Stimulated activated CD8-positive, alpha-beta memory T cell treated with anti-CD3 and anti-CD28 coated beads, Interleukin-15, amount 100 ng/mL, for 48 hours (primary cell): ENCODE results near the gene CT55.
"Not testable (repeated sequence)": the region's sequence is repeated elsewhere in the genome, so short reads cannot be mapped to it uniquely, and the experiment has no call there.

Source experiments
- DNase-seq, 2 donors: peaks; one replicate each; pipeline ENCODE4 v3.0.0-alpha.2; 2020; ENCODE audit warnings: low read depth in 2 of 2

CT55 gene, protein sequence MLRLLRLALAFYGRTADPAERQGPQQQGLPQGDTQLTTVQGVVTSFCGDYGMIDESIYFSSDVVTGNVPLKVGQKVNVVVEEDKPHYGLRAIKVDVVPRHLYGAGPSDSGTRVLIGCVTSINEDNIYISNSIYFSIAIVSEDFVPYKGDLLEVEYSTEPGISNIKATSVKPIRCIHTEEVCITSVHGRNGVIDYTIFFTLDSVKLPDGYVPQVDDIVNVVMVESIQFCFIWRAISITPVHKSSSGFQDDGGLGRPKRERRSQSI

DNA sequence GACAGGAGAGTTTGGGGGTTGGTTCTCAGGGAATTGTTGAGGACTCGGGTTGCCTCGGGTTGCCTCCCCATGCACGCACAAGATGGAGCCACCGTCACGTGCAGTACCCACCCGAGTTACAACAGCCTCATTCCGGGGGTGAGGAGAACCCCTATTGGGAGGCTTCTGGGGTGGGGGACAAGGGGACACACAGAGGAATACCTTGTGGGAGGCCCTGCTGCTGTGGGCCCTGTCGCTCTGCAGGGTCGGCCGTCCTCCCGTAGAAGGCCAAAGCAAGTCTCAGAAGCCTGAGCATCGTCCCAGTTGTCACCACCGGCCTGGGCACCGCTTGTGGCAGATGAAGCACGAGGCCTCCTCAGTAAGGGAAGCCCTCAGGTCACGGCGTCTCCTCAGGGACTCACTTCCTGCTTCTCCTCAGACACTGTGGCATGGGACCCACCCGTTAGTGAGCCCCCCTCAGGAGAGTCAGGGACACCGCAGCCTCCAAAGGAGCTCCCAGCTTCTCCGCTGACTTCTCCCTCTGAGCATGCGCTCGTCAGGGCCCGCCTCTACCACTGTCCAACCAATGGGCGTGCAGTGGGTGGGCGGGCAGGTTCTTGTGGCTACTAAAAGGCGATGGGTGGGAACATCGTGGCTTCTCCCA lies at the start of gene CT55:
Gene CT55, minus strand, starts transcription at position 522 of the 643 bp plus-strand sequence. Its CDS starts 227 bp downstream, at position 295.
- no peak for DNase-seq

DNA sequence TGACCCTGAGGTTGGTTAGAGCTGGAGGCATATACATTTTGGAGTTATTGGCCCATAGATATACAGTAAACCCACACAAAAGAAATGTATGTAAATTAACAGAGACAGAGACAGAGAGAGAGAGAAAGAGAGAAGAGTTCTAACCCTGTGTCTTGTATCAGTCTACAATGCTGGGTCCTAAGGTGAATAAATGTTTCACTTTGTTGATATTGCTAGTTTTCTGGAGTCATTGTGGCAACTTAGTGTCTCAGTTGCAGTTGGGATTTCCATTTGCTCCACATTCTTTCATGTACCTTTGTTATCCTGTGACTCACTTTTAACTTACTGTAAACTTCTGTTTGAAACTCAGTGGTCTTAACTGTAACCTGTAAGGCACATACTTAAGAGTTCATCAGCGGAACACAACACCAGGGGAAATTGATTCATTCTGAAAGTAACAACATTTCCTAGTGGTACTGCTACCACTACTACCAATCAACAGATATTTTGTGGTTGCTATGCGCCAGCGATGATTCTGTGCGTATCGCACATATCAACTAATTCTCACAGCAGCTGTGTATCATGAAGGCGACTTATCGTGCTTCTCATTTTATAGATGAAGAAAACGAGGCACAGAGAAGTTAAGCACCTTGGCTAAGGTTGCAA lies 42.1 kb upstream of the CT55 start:
- peak; percentile 16 to 20 for DNase-seq

- DNase-seq, result peak in 1 of 2 donors; percentile 4
These were observed 35.2 kb upstream of the CT55 start for GRCh38 chrX:135206427-135206826.

DNA sequence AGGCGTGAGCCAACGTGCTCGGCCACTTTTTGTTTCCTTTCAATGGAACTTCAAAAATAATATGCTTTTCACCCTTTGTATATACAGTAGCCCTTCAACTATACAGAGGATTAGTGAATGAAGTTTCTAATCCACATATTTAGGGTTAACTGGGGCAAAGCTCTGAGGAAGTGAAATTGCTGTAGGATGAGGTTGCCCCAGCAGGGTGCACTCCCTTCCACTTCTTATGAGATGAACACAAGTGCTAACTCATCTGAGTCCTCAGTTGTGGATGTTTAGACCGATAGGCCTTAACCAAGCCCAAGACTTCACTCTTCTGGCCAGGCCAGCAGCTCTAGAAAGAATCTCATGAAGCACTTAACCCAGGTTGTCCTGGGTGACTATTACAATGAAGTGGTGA lies 29.1 kb upstream of the CT55 start:
- no peak for DNase-seq

- DNase-seq, result no peak
These were observed 23.5 kb upstream of the CT55 start for GRCh38 chrX:135194684-135195083.

DNA sequence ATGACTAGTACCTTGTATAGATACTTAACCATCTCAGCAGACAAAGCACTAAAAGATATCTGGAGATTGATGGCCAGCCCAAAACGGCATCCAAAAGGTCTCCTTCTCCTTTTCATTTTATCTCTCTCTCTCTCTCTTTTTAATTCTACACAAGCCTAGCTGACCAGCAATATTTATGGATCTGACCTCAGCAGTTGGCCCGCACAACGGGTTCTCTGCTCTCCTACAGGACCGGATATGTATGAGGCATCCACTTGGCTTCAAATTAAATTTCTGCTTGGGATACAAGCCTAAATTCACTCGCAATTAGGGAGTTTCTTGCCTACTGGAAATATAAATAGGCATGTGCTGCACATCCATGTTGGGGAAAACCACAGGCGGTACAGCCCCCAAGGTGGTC lies 22.5 kb upstream of the CT55 start:
- DNase-seq, result no peak

- no peak for DNase-seq
These were observed 20.6 kb upstream of the CT55 start for GRCh38 chrX:135191838-135192237.

DNA sequence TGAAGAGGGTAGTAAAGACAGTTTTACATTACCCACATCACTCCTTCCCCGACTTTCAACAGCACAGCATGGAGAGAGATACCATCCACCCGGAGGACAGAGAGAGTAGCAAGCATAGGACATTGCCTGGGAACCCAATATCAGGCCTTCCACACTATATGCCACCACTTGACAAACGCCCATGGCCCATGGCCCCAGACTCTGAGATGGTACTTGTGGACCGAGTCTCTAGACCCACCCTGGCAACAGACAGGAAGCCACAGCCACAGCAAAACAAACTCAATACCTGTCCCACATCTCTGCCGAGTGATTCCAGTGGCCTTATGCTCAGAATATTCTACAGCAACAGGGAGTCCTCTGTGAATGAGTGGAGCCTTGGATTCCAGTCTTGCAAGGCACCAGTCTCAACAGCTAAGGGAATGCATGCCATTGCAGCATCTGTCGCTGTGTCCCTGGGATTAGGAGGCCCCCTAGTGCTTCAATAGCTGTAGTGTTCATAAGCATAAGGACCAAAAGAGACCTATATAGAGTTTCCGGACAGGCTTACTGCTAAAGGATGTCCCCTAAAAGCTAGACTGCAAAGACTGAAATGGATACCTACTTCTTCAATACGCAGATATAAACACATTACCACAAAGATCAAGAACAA lies 14.7 kb upstream of the CT55 start:
- peak in 1 of 2 donors; percentile 6 for DNase-seq

DNA sequence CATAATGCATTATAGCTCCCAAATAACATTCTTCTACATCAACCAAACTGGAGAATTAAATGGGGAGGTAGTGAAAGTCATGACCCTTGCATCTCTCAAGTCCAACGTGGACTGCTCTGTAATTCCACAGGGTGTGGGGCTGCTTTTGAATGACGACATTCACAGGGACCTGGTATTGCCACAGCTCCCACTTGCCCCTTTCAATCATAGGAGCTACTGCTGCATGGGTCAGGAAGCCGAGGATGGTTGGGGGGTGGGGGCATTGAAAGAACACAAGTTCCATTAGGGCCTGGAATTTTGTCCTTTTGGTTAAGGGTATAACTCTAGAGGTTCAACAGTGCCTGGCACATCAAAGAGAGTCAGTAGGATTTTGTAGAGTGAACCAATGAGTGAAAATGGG lies 7.4 kb upstream of the CT55 start:
- DNase-seq, result no peak

- DNase-seq, result no peak
These were observed 730 bp downstream of the CT55 start for GRCh38 chrX:135170468-135170867.

DNA sequence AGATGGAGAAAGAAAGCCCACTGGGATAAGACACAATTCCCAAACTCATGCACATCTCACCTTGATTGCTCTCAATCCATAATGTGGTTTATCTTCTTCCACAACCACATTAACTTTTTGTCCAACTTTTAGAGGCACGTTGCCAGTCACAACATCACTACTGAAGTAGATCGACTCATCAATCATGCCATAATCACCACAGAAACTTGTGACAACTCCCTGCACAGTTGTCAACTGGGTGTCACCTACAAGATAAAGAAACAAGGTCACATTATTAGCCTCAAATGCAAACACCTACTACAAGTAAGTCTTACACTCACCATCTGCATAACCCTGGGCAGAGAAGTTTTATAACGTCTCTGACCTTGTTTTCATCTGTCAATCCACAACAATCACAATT lies 1.7 kb downstream of the CT55 start:
- DNase-seq, result not testable (repeated sequence)

DNA sequence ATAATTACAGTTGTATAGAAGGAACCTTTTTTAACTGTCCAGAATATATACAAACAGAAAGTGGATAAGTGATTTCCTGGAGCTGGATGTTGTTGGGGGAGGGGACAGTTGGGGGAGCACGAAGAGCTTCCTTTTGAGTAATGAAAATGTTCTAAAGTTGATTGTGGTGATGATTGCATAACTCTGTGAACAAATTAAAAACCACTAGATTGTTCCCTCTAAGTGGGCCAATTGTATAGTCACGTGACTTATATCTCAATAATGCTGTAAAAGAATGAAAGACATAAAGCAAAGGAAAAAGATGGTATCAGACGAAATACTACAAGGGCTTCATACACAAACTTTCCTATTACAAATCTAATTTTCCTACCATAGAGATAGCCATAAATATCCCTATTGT lies 2.7 kb downstream of the CT55 start:
- DNase-seq, result no peak

DNA sequence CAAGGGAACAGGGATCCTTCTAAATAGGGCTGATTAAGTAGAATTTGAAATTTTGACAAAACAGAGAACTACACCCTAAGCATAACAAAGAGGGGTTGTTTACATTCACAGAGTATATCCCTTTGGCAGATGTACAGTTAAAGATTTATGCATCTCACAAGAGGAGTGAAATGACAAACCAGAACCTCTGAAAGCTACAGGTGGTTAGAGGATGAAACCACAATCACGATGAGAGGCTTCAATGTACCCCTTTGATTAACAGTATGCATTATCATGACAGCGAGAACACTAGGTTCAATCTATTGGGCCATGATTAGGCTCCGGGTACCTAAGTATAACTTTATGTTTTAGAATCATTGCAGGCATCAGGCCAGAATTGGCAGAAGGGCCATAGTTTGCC lies 16.5 kb downstream of the CT55 start:
- not testable (repeated sequence) for DNase-seq

DNA sequence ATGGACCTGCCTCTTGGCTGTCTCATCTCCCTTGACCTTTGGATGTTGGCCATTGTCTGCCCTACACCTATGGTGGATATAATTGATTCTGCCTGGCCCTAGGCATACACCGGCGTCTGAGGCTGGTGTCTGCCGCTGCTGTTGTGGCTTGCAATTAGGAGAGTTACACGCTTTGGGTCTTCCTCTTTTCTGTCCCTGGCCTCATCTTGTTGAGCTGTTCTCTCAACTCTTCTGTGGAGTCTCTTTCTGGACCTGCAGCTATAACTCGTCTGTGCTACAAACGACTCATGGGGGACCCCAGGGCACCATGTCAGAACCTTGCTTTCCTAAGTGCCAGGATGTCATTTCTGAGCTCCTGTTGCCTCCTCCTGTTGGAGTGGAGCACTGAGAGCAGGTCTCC lies 45.1 kb downstream of the CT55 start:
- not testable (repeated sequence) for DNase-seq

GRCh38 chrX:135120056-135120576 lies 51.1 kb downstream of the CT55 start, which contains the start of gene ETDB:
ETDB (minus strand) TSS chrX:135120526; CDS start chrX:135119261, 1,265 bp downstream.
- DNase-seq, result not testable (repeated sequence)

- DNase-seq, result not testable (repeated sequence)
These were observed 55.1 kb downstream of the CT55 start for GRCh38 chrX:135116064-135116463.

DNA sequence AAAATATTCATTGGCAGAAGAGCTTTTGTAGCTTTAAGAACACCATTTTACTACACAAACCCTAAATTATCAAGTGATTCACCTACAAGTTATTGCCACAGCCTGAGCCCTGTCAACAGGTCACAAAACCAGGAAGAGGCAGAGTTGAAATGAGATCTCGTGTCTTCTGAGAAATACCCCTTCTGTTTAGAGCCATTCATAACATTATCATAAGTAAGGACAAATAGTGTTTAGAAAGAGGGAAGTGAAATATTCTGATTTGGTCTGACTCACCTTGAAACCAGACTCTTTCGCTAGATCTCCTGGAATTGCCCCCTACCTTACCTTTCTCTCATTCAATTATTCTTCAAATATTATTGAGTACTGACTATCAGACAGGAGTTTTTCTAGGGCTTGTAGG lies 56.8 kb downstream of the CT55 start:
- no peak for DNase-seq

- no peak for DNase-seq
These were observed 58.5 kb downstream of the CT55 start for GRCh38 chrX:135112743-135113142.

GRCh38 chrX:135112096-135112729 lies 59.0 kb downstream of the CT55 start:
- DNase-seq, result no peak

- DNase-seq, result no peak
These were observed 61.6 kb downstream of the CT55 start for GRCh38 chrX:135109554-135109953.
